Measurements from ENCODE around the gene VKORC1L1. TPM values are rescaled to one million over a fixed set of nuclear protein-coding genes. Genes with fewer than 3 reads are reported as not detected.

The VKORC1L1 gene
- total and polyA plus RNA-seq, 10 of the 15 experiments (the other 5 are each of a cell fraction or from before 2014, with no cell fraction given), result 3.3 to 18.8 (median 12.5) TPM

- TF ChIP-seq E4F1 (IDR thresholded peaks at IDR 0.05; ENCODE audit: borderline replicate concordance, partially characterized antibody), result peak; percentile 99
- TF ChIP-seq EP300 (IDR thresholded peaks at IDR 0.05; ENCODE audit: borderline replicate concordance in 1 of 2, control insufficient read depth in 1 of 2, low read depth in 2 of 2, low read length in 2 of 2), result no peak
- TF ChIP-seq RFX5 (IDR thresholded peaks at IDR 0.05; ENCODE audit: low read depth, low read length), result peak; percentile 60
- no peak for TF ChIP-seq ZNF384 (IDR thresholded peaks at IDR 0.05; ENCODE audit: borderline replicate concordance, low read depth, low read length)
- TF ChIP-seq, protein P1, sequence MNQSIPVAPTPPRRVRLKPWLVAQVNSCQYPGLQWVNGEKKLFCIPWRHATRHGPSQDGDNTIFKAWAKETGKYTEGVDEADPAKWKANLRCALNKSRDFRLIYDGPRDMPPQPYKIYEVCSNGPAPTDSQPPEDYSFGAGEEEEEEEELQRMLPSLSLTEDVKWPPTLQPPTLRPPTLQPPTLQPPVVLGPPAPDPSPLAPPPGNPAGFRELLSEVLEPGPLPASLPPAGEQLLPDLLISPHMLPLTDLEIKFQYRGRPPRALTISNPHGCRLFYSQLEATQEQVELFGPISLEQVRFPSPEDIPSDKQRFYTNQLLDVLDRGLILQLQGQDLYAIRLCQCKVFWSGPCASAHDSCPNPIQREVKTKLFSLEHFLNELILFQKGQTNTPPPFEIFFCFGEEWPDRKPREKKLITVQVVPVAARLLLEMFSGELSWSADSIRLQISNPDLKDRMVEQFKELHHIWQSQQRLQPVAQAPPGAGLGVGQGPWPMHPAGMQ (IDR thresholded peaks at IDR 0.05; ENCODE audit: borderline replicate concordance), result no peak
- no peak for TF ChIP-seq MYB (IDR thresholded peaks at IDR 0.05; ENCODE audit: borderline replicate concordance, low read depth, low read length)
- TF ChIP-seq ATF2 (IDR thresholded peaks at IDR 0.05; ENCODE audit: low read length), result no peak
- no peak for TF ChIP-seq JUND (IDR thresholded peaks at IDR 0.05; ENCODE audit: low read depth, low read length)
- no peak for TF ChIP-seq STAT3 (IDR thresholded peaks at IDR 0.05; ENCODE audit: low read depth, low read length)
- TF ChIP-seq NR2C1 (IDR thresholded peaks at IDR 0.05), result peak; percentile 84
- peak; percentile 87 for TF ChIP-seq STAT1 (conservative IDR thresholded peaks at IDR 0.05)
- TF ChIP-seq CREB1 (IDR thresholded peaks at IDR 0.05; ENCODE audit: low read depth), result peak; percentile 99
- TF ChIP-seq NFYB (IDR thresholded peaks at IDR 0.05; ENCODE audit: insufficient read depth, low read depth, low read length), result no peak
- peak; percentile 92 for TF ChIP-seq POLR2A (IDR thresholded peaks at IDR 0.05; ENCODE audit: low read depth, low read length)
- TF ChIP-seq ZBTB40 (IDR thresholded peaks at IDR 0.05; ENCODE audit: borderline replicate concordance), result no peak
- TF ChIP-seq ZNF207 (IDR thresholded peaks at IDR 0.05; ENCODE audit: borderline replicate concordance), result no peak; the same call in none of the 2 replicates
- TF ChIP-seq MYC (IDR thresholded peaks at IDR 0.05; ENCODE audit: insufficient read depth, insufficient read length, insufficient replicate concordance, low read length, severe bottlenecking), result no peak
- TF ChIP-seq IRF4 (IDR thresholded peaks at IDR 0.05; ENCODE audit: low read depth, low read length), result no peak
- TF ChIP-seq SUPT20H (IDR thresholded peaks at IDR 0.05; ENCODE audit: borderline replicate concordance, control insufficient read depth, low read depth, low read length), result no peak
Observed at GRCh38 chr7:65981965-65982792, 109.3 kb downstream of the VKORC1L1 start, which contains the start of gene GUSB (continued).
